ENCODE measurements around the gene MON1B.

GRCh38 chr16:77219437-77219836 lies 28.4 kb downstream of the MON1B start:
- TF ChIP-seq CTCF (optimal IDR thresholded peaks at IDR 0.05 in 1 of 3, IDR thresholded peaks at IDR 0.05 in 1 of 3, conservative IDR thresholded peaks at IDR 0.05 in 1 of 3; ENCODE audit: extremely low read depth in 1 of 3, insufficient read depth in 2 of 3, low read length in 3 of 3) (no peak), EZH2 (IDR thresholded peaks at IDR 0.05; ENCODE audit: low read length) (no peak)
